Astrocyte of the spinal cord (primary cell): ENCODE results near the gene MYO1C.

Source experiments
- DNase-seq: peaks from one replicate; pipeline ENCODE4 v3.0.0; 2011; ENCODE audit warnings: low read depth, low spot score
- H3K4me3 ChIP-seq: 2 replicates; pipeline ENCODE4 v1.5.1; 2011; ENCODE audit warnings: low read depth, mild to moderate bottlenecking, low read length, moderate library complexity
- in situ Hi-C: cut with HindIII; loops from 2 replicates; pipeline ENCODE4 v1.10.0; 2017; ENCODE audit warnings: low sequenced_read_pairs
- TF ChIP-seq, protein P1 (sequence below): IDR thresholded peaks from 2 replicates; pipeline ENCODE4 v1.5.1; 2012; ENCODE audit warnings: low read depth, mild to moderate bottlenecking, low read length, inconsistent platforms

The MYO1C gene

DNA sequence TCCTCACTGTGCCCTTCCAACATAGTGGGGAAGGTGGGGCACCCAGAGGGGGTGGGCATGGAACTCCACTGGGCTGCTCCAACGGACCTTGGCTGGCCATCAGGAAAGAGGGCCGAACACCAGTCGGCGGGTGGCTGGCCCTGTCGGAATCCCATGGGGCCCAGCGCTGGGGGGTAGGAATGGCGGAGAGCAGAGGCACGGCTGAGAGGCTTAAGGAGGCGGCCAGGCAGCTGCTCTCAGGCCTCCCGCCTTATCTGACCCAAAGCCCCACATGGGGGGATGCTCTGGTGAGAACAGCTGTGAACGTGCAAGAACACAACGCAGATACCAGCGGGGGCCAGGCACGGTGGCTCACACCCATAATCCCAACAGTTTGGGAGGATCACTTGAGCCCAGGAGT is 4.4 kb upstream of the MYO1C start:
- H3K4me3 ChIP-seq = no peak overlapping the region
- TF ChIP-seq, protein P1, sequence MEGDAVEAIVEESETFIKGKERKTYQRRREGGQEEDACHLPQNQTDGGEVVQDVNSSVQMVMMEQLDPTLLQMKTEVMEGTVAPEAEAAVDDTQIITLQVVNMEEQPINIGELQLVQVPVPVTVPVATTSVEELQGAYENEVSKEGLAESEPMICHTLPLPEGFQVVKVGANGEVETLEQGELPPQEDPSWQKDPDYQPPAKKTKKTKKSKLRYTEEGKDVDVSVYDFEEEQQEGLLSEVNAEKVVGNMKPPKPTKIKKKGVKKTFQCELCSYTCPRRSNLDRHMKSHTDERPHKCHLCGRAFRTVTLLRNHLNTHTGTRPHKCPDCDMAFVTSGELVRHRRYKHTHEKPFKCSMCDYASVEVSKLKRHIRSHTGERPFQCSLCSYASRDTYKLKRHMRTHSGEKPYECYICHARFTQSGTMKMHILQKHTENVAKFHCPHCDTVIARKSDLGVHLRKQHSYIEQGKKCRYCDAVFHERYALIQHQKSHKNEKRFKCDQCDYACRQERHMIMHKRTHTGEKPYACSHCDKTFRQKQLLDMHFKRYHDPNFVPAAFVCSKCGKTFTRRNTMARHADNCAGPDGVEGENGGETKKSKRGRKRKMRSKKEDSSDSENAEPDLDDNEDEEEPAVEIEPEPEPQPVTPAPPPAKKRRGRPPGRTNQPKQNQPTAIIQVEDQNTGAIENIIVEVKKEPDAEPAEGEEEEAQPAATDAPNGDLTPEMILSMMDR = no peak
- in situ Hi-C loops = no loop called here
- DNase-seq = no peak

DNA sequence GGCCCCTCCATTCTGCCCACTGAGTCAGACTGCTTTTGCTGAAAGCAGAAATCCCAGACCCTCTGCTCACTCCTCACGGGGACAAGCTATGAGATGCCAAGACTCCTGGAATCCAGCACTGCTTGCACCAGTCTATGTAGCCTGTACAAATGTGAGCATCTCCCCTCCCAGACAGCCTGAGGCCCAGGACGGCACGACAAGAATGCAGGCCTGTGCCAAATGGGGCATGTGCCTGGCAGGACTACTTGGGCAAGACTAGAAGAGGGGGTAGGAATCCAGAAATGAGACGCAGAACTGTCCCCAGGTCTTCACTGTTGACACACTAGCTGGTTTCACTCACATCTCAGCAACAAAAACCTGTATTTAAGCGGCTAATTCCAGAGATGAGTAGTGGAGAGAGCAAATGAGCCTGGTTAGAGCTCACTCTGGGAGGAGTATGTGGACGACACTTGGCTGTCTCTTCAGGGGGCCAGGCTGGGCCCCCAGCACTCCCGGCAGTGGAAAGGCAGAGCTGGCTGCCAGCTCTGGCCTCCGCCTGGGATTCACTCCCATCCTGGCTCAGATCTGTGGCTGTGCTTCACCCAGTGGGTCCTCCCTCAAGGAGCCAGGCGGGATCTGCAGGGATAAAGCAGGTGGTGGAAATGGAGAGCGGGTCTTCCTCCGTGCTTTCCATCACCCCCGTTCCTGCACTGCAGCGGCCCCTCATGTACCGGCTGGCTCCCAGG is 2.9 kb upstream of the MYO1C start:
- DNase-seq = no peak
- TF ChIP-seq, protein P1 = no peak
- no peak overlapping the region for H3K4me3 ChIP-seq
- in situ Hi-C loops = no loop called here

DNA sequence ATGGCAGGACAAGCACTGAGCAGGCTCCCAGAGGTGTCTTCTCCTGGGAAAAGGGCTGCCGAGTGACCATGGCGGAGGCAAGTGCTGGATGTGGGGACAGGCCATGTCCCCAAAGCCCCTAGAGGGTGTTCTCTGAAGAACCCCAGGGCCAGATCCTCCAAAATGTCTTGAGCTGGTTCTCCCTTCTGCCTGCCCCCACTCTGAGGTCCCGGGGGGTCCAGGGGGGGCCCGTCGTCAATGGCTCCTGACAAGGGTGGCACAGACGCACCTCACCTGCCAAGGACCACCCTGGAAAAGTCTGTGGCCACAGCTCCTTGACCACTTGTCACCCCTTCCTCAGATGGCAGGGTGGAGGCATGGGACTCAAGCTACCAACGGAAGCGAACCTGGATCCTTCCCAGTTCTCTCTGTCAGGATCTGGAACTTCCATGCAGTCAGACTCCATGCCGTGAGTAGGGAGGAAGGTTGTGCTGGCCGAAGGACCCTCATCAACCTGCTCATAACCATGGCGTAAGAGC is 2.3 kb upstream of the MYO1C start:
- in situ Hi-C loops = no loop called here

DNA sequence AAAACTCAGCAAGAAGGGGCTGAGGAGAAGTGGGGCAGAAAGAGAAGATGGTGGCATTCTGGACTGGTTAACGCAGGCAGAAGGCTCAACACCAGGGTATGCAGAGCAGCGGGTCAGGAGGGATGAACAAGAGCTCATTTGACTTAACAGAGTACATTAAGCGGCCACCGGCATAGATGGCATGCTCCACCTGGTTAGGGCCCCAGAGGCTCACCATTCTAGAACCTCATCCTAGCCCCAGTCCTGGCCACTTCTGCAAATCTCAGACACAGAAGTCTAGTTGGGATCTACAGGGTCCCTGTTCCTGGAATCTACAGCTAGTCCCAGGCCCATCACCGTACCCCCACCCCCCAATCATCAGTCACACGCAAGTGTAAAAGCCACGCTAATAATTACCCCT is 1.7 kb upstream of the MYO1C start:
- DNase-seq = no peak
- in situ Hi-C loops = no loop called here
- H3K4me3 ChIP-seq = no peak overlapping the region
- TF ChIP-seq, protein P1 = no peak

More for the DNA sequence above, 2.3 kb upstream of the MYO1C start:
- TF ChIP-seq, protein P1 = no peak
- H3K4me3 ChIP-seq = no peak overlapping the region
- no peak for DNase-seq

DNA sequence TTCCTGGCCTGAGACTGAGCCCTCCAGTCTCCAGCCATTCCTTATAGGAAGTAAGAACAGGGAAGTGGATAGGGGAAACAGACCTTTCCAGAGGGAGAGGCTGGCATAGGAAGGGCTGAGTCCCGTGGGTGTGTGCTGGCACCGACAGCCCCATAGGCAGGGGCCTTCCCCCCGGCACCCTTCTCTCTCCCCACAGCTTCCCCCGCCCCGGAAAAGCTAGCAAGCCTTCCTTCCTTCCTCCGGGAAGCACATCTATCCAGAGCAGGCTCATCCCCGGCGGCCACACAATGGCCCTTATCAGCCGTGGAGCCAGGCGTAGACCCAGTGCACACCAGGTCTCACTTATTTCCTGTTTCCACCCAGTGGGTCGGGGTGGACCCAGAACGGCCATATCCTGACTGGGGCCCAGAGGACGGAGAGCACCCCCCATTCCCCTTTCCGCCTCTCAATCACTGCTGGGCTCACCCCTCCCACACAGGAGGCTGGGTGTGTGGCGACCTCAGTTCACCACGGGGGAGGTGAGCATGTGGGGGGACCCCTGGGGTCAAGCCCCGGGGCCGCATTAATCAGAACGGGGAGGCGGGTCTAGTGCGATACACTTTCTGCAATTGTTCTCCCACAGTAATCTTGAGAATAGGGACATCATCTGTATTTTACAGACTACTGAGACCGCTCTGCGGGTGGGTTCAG is 950 bp upstream of the MYO1C start:
- DNase-seq = no peak
- TF ChIP-seq, protein P1 = no peak
- in situ Hi-C loops = no loop called here
- H3K4me3 ChIP-seq = no peak overlapping the region

DNA sequence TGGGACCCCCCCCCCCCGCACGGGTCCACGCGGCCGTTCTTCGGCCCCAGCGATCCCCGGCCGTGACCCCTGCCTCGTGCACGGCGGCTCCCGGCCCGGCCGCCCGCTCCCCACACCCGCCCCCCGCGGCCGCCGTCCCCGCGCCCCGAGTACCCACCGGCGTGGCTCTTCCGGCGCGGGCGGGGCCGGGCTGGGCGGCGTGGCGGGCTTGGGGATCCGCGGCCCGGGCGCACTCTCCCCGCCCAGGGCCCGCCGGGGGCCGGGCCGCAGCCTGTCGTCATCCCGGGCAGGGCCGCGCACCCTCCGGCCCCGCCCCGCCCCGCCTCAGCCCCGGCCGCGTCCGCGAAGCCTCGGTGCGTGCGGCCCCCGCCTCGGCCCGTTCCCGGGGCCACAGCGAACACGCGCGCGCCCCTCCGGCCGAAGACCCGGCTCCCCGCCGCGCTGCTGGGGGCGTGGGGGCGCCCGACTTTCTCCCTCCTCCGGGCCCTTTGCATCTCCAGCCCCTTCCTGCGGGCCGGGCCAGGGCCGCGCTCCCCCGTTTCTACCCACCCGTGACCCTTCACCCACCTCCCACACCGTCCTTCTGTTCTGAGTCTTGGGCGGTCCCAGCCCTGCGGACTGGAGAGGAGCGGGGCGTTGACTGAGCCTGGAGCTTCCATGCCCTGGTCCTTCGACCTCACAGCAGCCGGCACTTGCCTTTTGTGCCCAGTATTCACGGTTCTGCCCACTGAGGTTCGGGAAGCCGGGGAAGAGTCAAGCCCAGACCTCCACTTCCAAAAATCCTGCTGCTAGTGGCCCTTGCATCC is 840 bp downstream of the MYO1C start:
- TF ChIP-seq, protein P1 = no peak
- peak; percentile 34 for DNase-seq
- H3K4me3 ChIP-seq = peak overlapping the region; percentile 65
- in situ Hi-C loops = no loop called here
